ENCODE data around the gene CAST.

Gene CAST

GRCh38 chr5:96745844-96746531 is 83.8 kb downstream of the CAST start:
- DNase-seq (ENCODE audit: low read depth), result no peak

GRCh38 chr5:96747720-96748119 is 85.5 kb downstream of the CAST start:
- no peak for DNase-seq (ENCODE audit: low read depth)

GRCh38 chr5:96750110-96750822 is 88.1 kb downstream of the CAST start:
- DNase-seq (ENCODE audit: low read depth), result no peak

GRCh38 chr5:96751203-96752169 is 89.3 kb downstream of the CAST start:
- DNase-seq (ENCODE audit: low read depth), result no peak

GRCh38 chr5:96752341-96753016 is 90.3 kb downstream of the CAST start:
- DNase-seq (ENCODE audit: low read depth), result no peak

GRCh38 chr5:96753017-96753397 is 90.8 kb downstream of the CAST start:
- no peak for DNase-seq (ENCODE audit: low read depth)

- DNase-seq (ENCODE audit: low read depth), result no peak
Measured at GRCh38 chr5:96753848-96754247, 91.7 kb downstream of the CAST start.

GRCh38 chr5:96755851-96756250 is 93.7 kb downstream of the CAST start:
- no peak for DNase-seq (ENCODE audit: low read depth)

- DNase-seq (ENCODE audit: low read depth), result no peak
Measured at GRCh38 chr5:96756985-96757384, 94.8 kb downstream of the CAST start.

GRCh38 chr5:96758621-96759020 is 96.4 kb downstream of the CAST start:
- no peak for DNase-seq (ENCODE audit: low read depth)

- no peak for DNase-seq (ENCODE audit: low read depth)
Measured at GRCh38 chr5:96761618-96762017, 99.4 kb downstream of the CAST start.

- DNase-seq (ENCODE audit: low read depth), result no peak
Measured at GRCh38 chr5:96763026-96763425, 100.8 kb downstream of the CAST start.

- no peak for DNase-seq (ENCODE audit: low read depth)
Measured at GRCh38 chr5:96765043-96765442, 102.9 kb downstream of the CAST start.

- no peak for DNase-seq (ENCODE audit: low read depth)
Measured at GRCh38 chr5:96768708-96769251, 106.6 kb downstream of the CAST start.

GRCh38 chr5:96771395-96771794 is 109.2 kb downstream of the CAST start:
- no peak for DNase-seq (ENCODE audit: low read depth)

GRCh38 chr5:96772111-96772510 is 109.9 kb downstream of the CAST start:
- no peak for DNase-seq (ENCODE audit: low read depth)

GRCh38 chr5:96772542-96772941 is 110.4 kb downstream of the CAST start:
- DNase-seq (ENCODE audit: low read depth), result no peak

- no peak for DNase-seq (ENCODE audit: low read depth)
Measured at GRCh38 chr5:96775050-96775449, 112.9 kb downstream of the CAST start.

- no peak for DNase-seq (ENCODE audit: low read depth)
Measured at GRCh38 chr5:96775689-96776088, 113.5 kb downstream of the CAST start.

GRCh38 chr5:96776621-96777020 is 114.4 kb downstream of the CAST start:
- DNase-seq (ENCODE audit: low read depth), result no peak

- no peak for DNase-seq (ENCODE audit: low read depth)
Measured at GRCh38 chr5:96778409-96778808, 116.2 kb downstream of the CAST start.

- no peak for DNase-seq (ENCODE audit: low read depth)
Measured at GRCh38 chr5:96780626-96781025, 118.5 kb downstream of the CAST start.

All from stimulated activated CD8-positive, alpha-beta memory T cell treated with anti-CD3 and anti-CD28 coated beads, Interleukin-12 subunit alpha, Interleukin-12 subunit beta, amount 100 ng/mL, for 4 hours (primary cell).